Measurements from ENCODE around the gene SCO1. TPM values are rescaled to one million over a fixed set of nuclear protein-coding genes. Genes with fewer than 3 reads are reported as not detected.
A peak's percentile ranks its signal among the peaks of the same experiment; 100 is the strongest.
"Not testable (repeated sequence)": the region's sequence is repeated elsewhere in the genome, so short reads cannot be mapped to it uniquely, and the experiment has no call there.

Gene SCO1
- total RNA-seq, 4 donors from 2014 or later = 11.9 to 34.2 (median 14.1) TPM

GRCh38 chr17:10702574-10702973 lies 5.2 kb upstream of the SCO1 start:
- Histone ChIP-seq H3K4me3 (no peak overlapping the region), H3K9me3 (no peaks in the 10 kb centered on the region), H3K27me3 (no peaks in the 10 kb centered on the region), H3K36me3 (peaks cover 26% of the 10 kb centered on the region), H3K4me1 (peaks cover 14% of the 10 kb centered on the region), H3K27ac (no peak overlapping the region)
- no peak for TF ChIP-seq POLR2AphosphoS5 (IDR thresholded peaks at IDR 0.05)
- no peak for TF ChIP-seq CTCF (IDR thresholded peaks at IDR 0.05)
- no peak for TF ChIP-seq EP300 (IDR thresholded peaks at IDR 0.05)
- no peak for TF ChIP-seq POLR2A (IDR thresholded peaks at IDR 0.05)
- DNase-seq (ENCODE audit: low spot score in 2 of 2) = no peak
- WGBS = 82% methylated on average over 2 of the region's 2 CpGs

GRCh38 chr17:10699856-10700255 lies 2.5 kb upstream of the SCO1 start:
- peaks cover 30% of the 10 kb centered on the region for H3K4me1 ChIP-seq
- WGBS = 71% methylated on average over 1 of the region's 1 CpG
- TF ChIP-seq POLR2AphosphoS5 (IDR thresholded peaks at IDR 0.05) (no peak), EP300 (IDR thresholded peaks at IDR 0.05) (no peak), CTCF (IDR thresholded peaks at IDR 0.05) (no peak), POLR2A (IDR thresholded peaks at IDR 0.05) (no peak)

GRCh38 chr17:10698096-10698818 lies 924 bp upstream of the SCO1 start:
- Histone ChIP-seq H3K27me3 (no peaks in the 10 kb centered on the region), H3K4me1 (peaks cover 30% of the 10 kb centered on the region), H3K4me3 (peak overlapping the region; percentile 96), H3K27ac (peak overlapping the region; percentile 87), H3K9me3 (no peaks in the 10 kb centered on the region), H3K36me3 (peaks cover 15% of the 10 kb centered on the region)
- TF ChIP-seq CTCF (IDR thresholded peaks at IDR 0.05) = no peak
- TF ChIP-seq POLR2A (IDR thresholded peaks at IDR 0.05) = no peak
- no peak for TF ChIP-seq POLR2AphosphoS5 (IDR thresholded peaks at IDR 0.05)
- TF ChIP-seq EP300 (IDR thresholded peaks at IDR 0.05) = no peak
- 6% methylated on average over 18 of the region's 18 CpGs for WGBS
- DNase-seq (ENCODE audit: low spot score in 2 of 2) = no peak

More at GRCh38 chr17:10699856-10700255, 2.5 kb upstream of the SCO1 start:
- Histone ChIP-seq H3K4me3 (no peak overlapping the region), H3K27ac (no peak overlapping the region), H3K36me3 (peaks cover 3% of the 10 kb centered on the region), H3K9me3 (no peaks in the 10 kb centered on the region), H3K27me3 (no peaks in the 10 kb centered on the region)
- no peak for DNase-seq (ENCODE audit: low spot score in 2 of 2)

- not testable (repeated sequence) for H3K27ac ChIP-seq; H3K27me3 ChIP-seq; DNase-seq (ENCODE audit: low spot score in 2 of 2); H3K9me3 ChIP-seq
- peaks cover 26% of the 10 kb centered on the region for H3K4me1 ChIP-seq
- 91% methylated on average over 17 of the region's 17 CpGs for WGBS
- H3K36me3 ChIP-seq = peaks cover 32% of the 10 kb centered on the region
- H3K4me3 ChIP-seq = peak overlapping the region; percentile 96
These were observed 1.4 kb downstream of the SCO1 start for GRCh38 chr17:10695875-10696407.

GRCh38 chr17:10687499-10687898 lies 9.8 kb downstream of the SCO1 start:
- Histone ChIP-seq H3K4me3 (no peak overlapping the region), H3K9me3 (no peaks in the 10 kb centered on the region), H3K27ac (no peak overlapping the region), H3K27me3 (no peaks in the 10 kb centered on the region), H3K36me3 (peaks cover 66% of the 10 kb centered on the region), H3K4me1 (no peaks in the 10 kb centered on the region)
- TF ChIP-seq POLR2A (IDR thresholded peaks at IDR 0.05) (no peak), EP300 (IDR thresholded peaks at IDR 0.05) (no peak), POLR2AphosphoS5 (IDR thresholded peaks at IDR 0.05) (no peak), CTCF (IDR thresholded peaks at IDR 0.05) (no peak)
- no peak for DNase-seq (ENCODE audit: low spot score in 2 of 2)
- WGBS = 83% methylated on average over 2 of the region's 2 CpGs
